Panc1 (cell line): Measurements from ENCODE around the gene BTBD9. TPM values are rescaled to one million over a fixed set of nuclear protein-coding genes. Genes with fewer than 3 reads are reported as not detected.

Experiments
- ATAC-seq: fragments of 200-7000 bp; cut with Tn5 transposase; 2 replicates; pipeline ENCODE4 v1.9.1; 2020; ENCODE audit warnings: mild to moderate bottlenecking, moderate library complexity
- BruUV-seq: library from RNA; stranded (reverse); fragments of 400-500 nt; replicated peaks from 2 replicates; lab custom pipeline; 2021; lab: Mats Ljungman, UMichigan
- CTCF ChIA-PET: fragments of 300-600 bp; sonication (Branson Sonifier 250); formaldehyde crosslinking; loops from one replicate; lab custom pipeline; 2022; ENCODE audit warnings: antibody characterized with exemption; lab: Charles Lee
- POLR2A ChIA-PET: fragments of 300-600 bp; sonication (Branson Sonifier 250); formaldehyde crosslinking; loops from one replicate; lab custom pipeline; 2022; ENCODE audit warnings: antibody characterized with exemption; lab: Charles Lee
- DNase-seq: peaks from one replicate; pipeline ENCODE4 v3.0.0-alpha.2; 2010; ENCODE audit warnings: low read depth, low spot score
- H3K27ac ChIP-seq: 2 replicates; pipeline ENCODE4 v1.5.1; 2011; ENCODE audit warnings: mild to moderate bottlenecking, low read length, inconsistent platforms
- H3K27me3 ChIP-seq: fragments of 200-500 bp; sonication (Bioruptor generic); 2 replicates; pipeline ENCODE4 v1.6.0; 2014; ENCODE audit warnings: low read length, inconsistent platforms; ENCODE audit not compliant: control insufficient read depth, insufficient read depth
- H3K36me3 ChIP-seq: fragments of 200-500 bp; sonication (Bioruptor generic); 2 replicates; pipeline ENCODE4 v1.5.1; 2014; ENCODE audit warnings: inconsistent platforms, mild to moderate bottlenecking, low read length, moderate library complexity; ENCODE audit not compliant: control insufficient read depth, insufficient read depth
- H3K4me1 ChIP-seq: 2 replicates; pipeline ENCODE4 v1.5.1; 2011; ENCODE audit warnings: inconsistent platforms, mild to moderate bottlenecking, low read length, moderate library complexity; ENCODE audit not compliant: control insufficient read depth, insufficient read depth
- H3K4me3 ChIP-seq, 2 experiments: 2 replicates each; pipeline ENCODE4 v1.5.1; 2011 to 2012; ENCODE audit warnings: low read depth in 2 of 2, low read length in 2 of 2, mild to moderate bottlenecking in 2 of 2, inconsistent platforms in 1 of 2, moderate library complexity in 1 of 2
- H3K9me3 ChIP-seq: fragments of 200-500 bp; sonication (Bioruptor generic); 2 replicates; pipeline ENCODE4 v1.5.1; 2014; ENCODE audit warnings: low read depth, mild to moderate bottlenecking, inconsistent platforms, low read length, moderate library complexity; ENCODE audit not compliant: control insufficient read depth, insufficient read depth
- CTCF ChIP-seq: fragments of 450-650 bp; IDR thresholded peaks from 2 replicates; pipeline ENCODE4 v1.5.1; 2017; ENCODE audit warnings: mild to moderate bottlenecking
- POLR2AphosphoS5 ChIP-seq: IDR thresholded peaks from 2 replicates; pipeline ENCODE4 v1.6.1; 2012; ENCODE audit warnings: mild to moderate bottlenecking, low read depth, low read length, moderate library complexity
- REST ChIP-seq, 2 experiments: IDR thresholded peaks; 2 replicates each; pipeline ENCODE4 v1.6.1; 2011 to 2012; ENCODE audit warnings: low read depth in 2 of 2, control low read depth in 1 of 2, low read length in 1 of 2, mild to moderate bottlenecking in 1 of 2, moderate library complexity in 1 of 2; ENCODE audit not compliant: insufficient read depth in 1 of 2
- SIN3A ChIP-seq: IDR thresholded peaks from 2 replicates; pipeline ENCODE4 v1.6.1; 2012; ENCODE audit warnings: low read depth, mild to moderate bottlenecking, low read length, moderate library complexity, borderline replicate concordance; ENCODE audit not compliant: insufficient read depth
- TCF7L2 ChIP-seq: IDR thresholded peaks from 2 replicates; pipeline ENCODE4 v1.6.1; 2011; ENCODE audit warnings: mild to moderate bottlenecking, low read depth, low read length, inconsistent platforms
- in situ Hi-C: cut with HindIII; loops from 2 replicates; pipeline ENCODE4 v1.10.0; 2016; ENCODE audit warnings: low sequenced_read_pairs, low pct_unique_long_range_greater_than_20kb
- intact Hi-C: fragments of 100-400 bp; cut with micrococcal nuclease; formaldehyde crosslinking; loops from one replicate; pipeline ENCODE4 v1.10.0; 2022; ENCODE audit not compliant: unreplicated experiment
- total RNA-seq: library from RNA; stranded (reverse); gene quantifications from one replicate; pipeline ENCODE4 v1.2.1, GENCODE V29; 2021; ENCODE audit not compliant: unreplicated experiment

The BTBD9 gene
- total RNA-seq, 1 experiment from 2014 or later = 12.8 TPM

GRCh38 chr6:38290133-38290799, 349.5 kb downstream of the BTBD9 start:
- Histone ChIP-seq H3K4me3 (no peak overlapping the region), H3K9me3 (no peaks in the 10 kb centered on the region), H3K27me3 (no peaks in the 10 kb centered on the region), H3K27ac (no peak overlapping the region), H3K4me1 (no peaks in the 10 kb centered on the region), H3K36me3 (no peaks in the 10 kb centered on the region)
- no peak for DNase-seq
- in situ Hi-C loops (no loop called here), intact Hi-C loops (no loop called here)
- ChIA-PET POLR2A (no interaction called here), CTCF (no interaction called here)
- TF ChIP-seq CTCF (no peak), POLR2AphosphoS5 (no peak), TCF7L2 (no peak), SIN3A (no peak), REST (IDR thresholded peaks at IDR 0.05; ENCODE audit: insufficient read depth in 1 of 2, low read depth in 2 of 2, low read length in 1 of 2) (no peak)
- BruUV-seq = no TSS peak
- ATAC-seq = no peak

- ATAC-seq (no peak), DNase-seq (no peak)
- H3K4me3 ChIP-seq = no peak overlapping the region
- BruUV-seq = no TSS peak
- H3K4me1 ChIP-seq = no peaks in the 10 kb centered on the region; the same call in 1 of the 2 replicates
- intact Hi-C loops = no loop called here
- POLR2A ChIA-PET = no interaction called here
- in situ Hi-C loops = no loop called here
- TF ChIP-seq POLR2AphosphoS5 = no peak
- no peak for TF ChIP-seq CTCF
- TF ChIP-seq REST (IDR thresholded peaks at IDR 0.05; ENCODE audit: insufficient read depth in 1 of 2, low read depth in 2 of 2, low read length in 1 of 2) = no peak
- TF ChIP-seq SIN3A = no peak
- no peak for TF ChIP-seq TCF7L2
- H3K27me3 ChIP-seq = no peaks in the 10 kb centered on the region
- no peaks in the 10 kb centered on the region for H3K9me3 ChIP-seq
- no peak overlapping the region for H3K27ac ChIP-seq
- H3K36me3 ChIP-seq = no peaks in the 10 kb centered on the region
- CTCF ChIA-PET = no interaction called here
Observed at GRCh38 chr6:38287487-38287886, 352.2 kb downstream of the BTBD9 start.
